ENCODE data around the gene DBX2.
"Not testable (repeated sequence)": the region's sequence is repeated elsewhere in the genome, so short reads cannot be mapped to it uniquely, and the experiment has no call there.

The DBX2 gene

DNA sequence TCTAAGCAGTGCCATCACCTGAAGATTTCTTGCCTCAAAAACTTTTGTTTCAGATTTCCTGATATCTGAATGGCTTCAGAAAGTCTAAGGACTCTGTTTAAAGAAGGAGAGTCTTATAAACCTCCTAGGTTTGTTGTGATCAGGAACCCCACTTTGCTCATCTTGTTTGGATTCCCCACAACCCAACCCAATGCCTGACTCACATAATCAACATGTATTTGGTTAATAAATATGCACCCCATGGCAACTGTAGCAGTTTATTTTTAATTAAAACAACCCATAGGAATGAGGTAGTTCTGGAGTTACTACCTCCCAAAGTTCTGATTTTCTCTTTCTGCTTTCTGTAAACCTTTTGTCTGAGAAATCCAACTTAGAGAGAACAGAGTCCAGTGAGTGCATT lies 51.5 kb downstream of the DBX2 start:
- Histone ChIP-seq H3K4me3 (ENCODE audit: low read length) (no peak overlapping the region), H3K27me3 (ENCODE audit: insufficient read depth, low read length) (no peaks in the 10 kb centered on the region), H3K36me3 (ENCODE audit: insufficient read depth, low read depth, low read length) (no peaks in the 10 kb centered on the region), H3K4me1 (ENCODE audit: insufficient read depth, low read length) (no peaks in the 10 kb centered on the region), H3K27ac (ENCODE audit: low read length) (no peak overlapping the region), H3K9me3 (ENCODE audit: insufficient read depth, low read depth, low read length) (no peaks in the 10 kb centered on the region), H3K9ac (ENCODE audit: low read depth, low read length) (no peak overlapping the region)

DNA sequence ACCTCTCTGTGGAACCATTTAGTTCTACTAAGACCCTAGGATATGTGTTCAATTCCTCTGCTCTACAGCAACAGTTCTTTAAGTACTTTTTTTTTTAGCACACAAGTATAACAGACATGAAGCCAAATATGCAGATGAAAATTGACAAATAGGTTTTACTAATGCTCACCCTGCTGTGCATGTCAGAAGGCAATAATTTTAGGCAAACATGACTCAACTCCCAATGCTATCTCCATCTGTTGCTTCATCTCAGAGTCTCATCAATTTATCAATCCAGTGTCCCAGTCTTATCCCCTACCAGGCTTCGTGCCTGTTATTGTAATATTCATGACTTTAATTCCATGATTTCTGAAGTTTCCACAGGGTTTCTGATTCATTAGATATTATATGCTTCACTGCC lies 57.7 kb downstream of the DBX2 start:
- H3K27me3 ChIP-seq (ENCODE audit: insufficient read depth, low read length), result no peaks in the 10 kb centered on the region
- H3K9ac ChIP-seq (ENCODE audit: low read depth, low read length), result no peak overlapping the region
- no peak overlapping the region for H3K4me3 ChIP-seq (ENCODE audit: low read length)
- no peak overlapping the region for H3K27ac ChIP-seq (ENCODE audit: low read length)
- no peaks in the 10 kb centered on the region for H3K4me1 ChIP-seq (ENCODE audit: insufficient read depth, low read length)
- no peaks in the 10 kb centered on the region for H3K9me3 ChIP-seq (ENCODE audit: insufficient read depth, low read depth, low read length)
- H3K36me3 ChIP-seq (ENCODE audit: insufficient read depth, low read depth, low read length), result no peaks in the 10 kb centered on the region

DNA sequence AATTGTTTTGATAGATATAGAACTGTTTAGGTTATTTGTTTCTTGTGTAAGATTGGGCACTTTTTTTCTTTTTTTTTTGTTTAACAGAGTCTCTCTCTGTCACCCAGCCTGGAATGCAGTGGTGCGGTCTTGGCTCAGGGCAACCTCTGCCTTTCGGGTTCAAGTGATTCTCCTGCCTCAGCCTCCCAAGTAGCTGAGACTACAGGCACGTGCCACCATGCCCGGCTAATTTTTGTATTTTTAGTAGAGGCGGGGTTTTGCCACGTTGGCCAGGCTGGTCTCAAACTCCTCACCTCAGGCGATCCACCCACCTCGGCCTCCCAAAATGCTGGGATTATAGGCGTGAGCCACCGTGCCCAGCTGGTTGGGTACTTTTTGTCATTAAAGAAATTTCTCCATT lies 66.0 kb downstream of the DBX2 start:
- H3K27ac ChIP-seq (ENCODE audit: low read length); H3K4me1 ChIP-seq (ENCODE audit: insufficient read depth, low read length); H3K4me3 ChIP-seq (ENCODE audit: low read length); H3K9ac ChIP-seq (ENCODE audit: low read depth, low read length); H3K27me3 ChIP-seq (ENCODE audit: insufficient read depth, low read length); H3K36me3 ChIP-seq (ENCODE audit: insufficient read depth, low read depth, low read length); H3K9me3 ChIP-seq (ENCODE audit: insufficient read depth, low read depth, low read length): not testable (repeated sequence)

DNA sequence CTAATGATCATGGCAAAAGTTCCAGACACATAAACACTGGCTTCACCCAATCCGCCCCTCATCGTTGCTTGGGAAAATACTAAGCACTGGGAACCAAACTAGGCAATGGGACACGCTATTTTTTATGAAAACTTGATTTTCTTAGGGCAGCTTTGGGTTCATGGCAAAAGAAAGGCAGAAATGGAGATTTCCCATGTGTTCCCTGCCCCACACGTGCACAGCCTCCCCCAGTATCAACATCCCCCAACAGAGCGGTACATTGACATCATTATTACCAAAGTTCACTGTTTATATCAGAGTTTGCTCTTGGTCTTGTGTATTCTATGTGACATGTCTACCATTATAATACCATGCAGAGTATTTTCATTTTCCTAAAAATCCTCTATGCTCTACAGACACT lies 71.0 kb downstream of the DBX2 start:
- no peak overlapping the region for H3K4me3 ChIP-seq (ENCODE audit: low read length)
- no peak overlapping the region for H3K9ac ChIP-seq (ENCODE audit: low read depth, low read length)
- H3K36me3 ChIP-seq (ENCODE audit: insufficient read depth, low read depth, low read length), result no peaks in the 10 kb centered on the region
- H3K27ac ChIP-seq (ENCODE audit: low read length), result no peak overlapping the region
- H3K27me3 ChIP-seq (ENCODE audit: insufficient read depth, low read length), result no peaks in the 10 kb centered on the region
- H3K4me1 ChIP-seq (ENCODE audit: insufficient read depth, low read length), result no peaks in the 10 kb centered on the region
- H3K9me3 ChIP-seq (ENCODE audit: insufficient read depth, low read depth, low read length), result no peaks in the 10 kb centered on the region

DNA sequence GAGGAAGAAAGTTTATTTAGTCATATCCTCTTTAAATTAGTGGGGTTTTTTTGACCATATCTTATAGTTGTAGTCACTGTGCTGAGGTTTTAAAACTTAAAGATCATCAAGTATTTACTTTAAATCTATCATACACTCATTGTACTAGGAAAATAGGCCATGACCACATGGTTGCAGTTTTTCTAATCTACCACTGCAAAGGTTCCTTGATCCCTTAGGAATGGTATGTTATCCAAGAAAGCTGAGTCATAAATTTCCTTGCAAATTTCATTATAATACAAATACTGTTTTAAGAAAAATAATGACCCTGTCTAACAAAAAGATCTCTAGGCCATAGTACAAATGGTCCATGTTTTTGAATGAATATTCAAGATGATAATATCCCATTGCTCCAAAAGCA lies 74.7 kb downstream of the DBX2 start:
- no peaks in the 10 kb centered on the region for H3K4me1 ChIP-seq (ENCODE audit: insufficient read depth, low read length)
- H3K27me3 ChIP-seq (ENCODE audit: insufficient read depth, low read length), result no peaks in the 10 kb centered on the region
- no peaks in the 10 kb centered on the region for H3K9me3 ChIP-seq (ENCODE audit: insufficient read depth, low read depth, low read length)
- no peaks in the 10 kb centered on the region for H3K36me3 ChIP-seq (ENCODE audit: insufficient read depth, low read depth, low read length)
- H3K27ac ChIP-seq (ENCODE audit: low read length), result no peak overlapping the region
- no peak overlapping the region for H3K9ac ChIP-seq (ENCODE audit: low read depth, low read length)
- H3K4me3 ChIP-seq (ENCODE audit: low read length), result no peak overlapping the region

DNA sequence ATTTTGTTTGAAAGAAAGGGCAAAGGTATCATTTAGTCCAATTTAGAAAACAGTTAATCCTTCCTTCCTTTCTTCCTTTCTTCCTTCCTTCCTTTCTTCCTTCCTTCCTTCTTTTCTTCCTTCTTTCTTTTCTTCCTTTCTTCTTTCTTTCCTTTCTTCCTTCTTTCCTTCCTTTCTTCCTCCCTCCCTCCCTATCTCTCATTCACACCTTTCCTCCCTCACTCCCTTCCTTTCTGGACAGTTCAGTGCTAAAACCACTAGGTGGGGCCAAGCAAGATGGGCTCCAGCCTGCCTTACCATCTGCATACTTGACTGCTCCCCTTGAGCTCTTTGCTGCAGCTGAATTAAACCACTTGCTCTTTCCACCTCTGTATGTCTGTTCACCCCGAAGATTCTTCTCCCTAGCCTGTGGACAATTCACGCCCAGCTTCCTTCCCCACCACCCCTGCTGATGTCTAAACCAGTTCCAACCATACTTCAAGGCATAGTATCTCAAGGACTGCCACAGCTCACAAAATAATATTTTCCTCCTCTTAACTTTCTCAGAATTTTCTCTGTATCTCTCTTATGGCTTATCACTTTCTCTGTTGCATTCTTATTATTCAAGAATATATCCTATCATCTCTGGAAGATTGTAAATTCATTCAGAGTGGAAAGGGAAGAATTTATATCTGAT lies 78.0 kb downstream of the DBX2 start:
- no peaks in the 10 kb centered on the region for H3K9me3 ChIP-seq (ENCODE audit: insufficient read depth, low read depth, low read length)
- no peak overlapping the region for H3K4me3 ChIP-seq (ENCODE audit: low read length)
- H3K27me3 ChIP-seq (ENCODE audit: insufficient read depth, low read length), result no peaks in the 10 kb centered on the region
- no peaks in the 10 kb centered on the region for H3K36me3 ChIP-seq (ENCODE audit: insufficient read depth, low read depth, low read length)
- H3K9ac ChIP-seq (ENCODE audit: low read depth, low read length), result no peak overlapping the region
- no peak overlapping the region for H3K27ac ChIP-seq (ENCODE audit: low read length)
- no peaks in the 10 kb centered on the region for H3K4me1 ChIP-seq (ENCODE audit: insufficient read depth, low read length)

DNA sequence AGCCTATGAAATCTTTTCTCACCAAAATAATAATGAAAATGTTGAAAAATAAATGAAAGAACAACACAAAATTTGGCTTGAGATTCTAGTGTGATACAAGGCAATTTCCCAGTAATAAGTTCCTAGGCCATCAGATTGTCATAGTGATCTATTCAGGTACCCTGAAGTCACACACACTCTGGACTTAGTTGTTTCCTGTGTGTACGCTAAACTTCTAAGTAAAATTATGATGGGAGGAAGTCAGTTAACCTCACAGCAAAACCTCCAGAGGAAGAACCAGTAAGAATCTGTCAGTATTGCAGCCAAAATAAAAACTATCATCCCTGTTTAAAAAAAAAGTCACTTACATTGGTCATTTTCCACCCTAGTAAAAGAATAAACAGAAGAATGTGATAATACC lies 81.9 kb downstream of the DBX2 start:
- no peak overlapping the region for H3K4me3 ChIP-seq (ENCODE audit: low read length)
- H3K9ac ChIP-seq (ENCODE audit: low read depth, low read length), result no peak overlapping the region
- no peaks in the 10 kb centered on the region for H3K27me3 ChIP-seq (ENCODE audit: insufficient read depth, low read length)
- H3K4me1 ChIP-seq (ENCODE audit: insufficient read depth, low read length), result no peaks in the 10 kb centered on the region
- H3K27ac ChIP-seq (ENCODE audit: low read length), result no peak overlapping the region
- H3K36me3 ChIP-seq (ENCODE audit: insufficient read depth, low read depth, low read length), result no peaks in the 10 kb centered on the region
- H3K9me3 ChIP-seq (ENCODE audit: insufficient read depth, low read depth, low read length), result no peaks in the 10 kb centered on the region

All from iPS-20b (cell line).